Endothelial cell of coronary artery (primary cell): ENCODE results near the gene GNAL. TPM values are rescaled to one million over a fixed set of nuclear protein-coding genes. Genes with fewer than 3 reads are reported as not detected.

Experiments used
- total RNA-seq: library from RNA; depleted of rRNA; stranded (reverse); fragments of >200 nt; gene quantifications from 2 replicates; pipeline ENCODE4 v1.2.3, GENCODE V29; 2014

The GNAL gene
- 0.09 and 0.47 TPM in 2 replicates for total RNA-seq

GRCh38 chr18:11688972-11689668 is at the start of gene GNAL:
GNAL (plus strand) TSS chr18:11689264; CDS start chr18:11689564, 300 bp downstream.

GRCh38 chr18:11851146-11851805 is 162.2 kb downstream of the GNAL start, which contains the start of gene CHMP1B:
CHMP1B (plus strand) TSS chr18:11851413; CDS start chr18:11851512, 99 bp downstream.

GRCh38 chr18:11908182-11909060 is 219.4 kb downstream of the GNAL start, which contains the start of gene MPPE1:
MPPE1 (minus strand) TSS chr18:11908317; CDS start chr18:11897264, 11,053 bp downstream.

Other genes with a start within 250 kb of the GNAL start
- not detected in 2 replicates for gene SLC35G4, start 79.7 kb upstream of the GNAL start, total RNA-seq
- gene CHMP1B, start 162.1 kb downstream of the GNAL start, total RNA-seq, result 58.5 and 66.3 TPM in 2 replicates
- 10.7 and 17.8 TPM in 2 replicates for gene MPPE1, start 219.1 kb downstream of the GNAL start, total RNA-seq